Hepatocyte (in vitro differentiated cells): ENCODE results near the gene KCNJ16.

Experiments
- EZH2 ChIP-seq: fragments of 200-600 bp; sonication (generic); IDR thresholded peaks from 2 replicates; pipeline ENCODE4 v1.6.1; 2016; ENCODE audit warnings: antibody characterized with exemption, mild to moderate bottlenecking, borderline replicate concordance
- TF ChIP-seq, protein P1 (sequence below): fragments of 200-600 bp; sonication (generic); IDR thresholded peaks from 2 replicates; pipeline ENCODE4 v1.5.1; 2016; ENCODE audit warnings: antibody characterized with exemption, mild to moderate bottlenecking; ENCODE audit not compliant: poor library complexity

DNA sequence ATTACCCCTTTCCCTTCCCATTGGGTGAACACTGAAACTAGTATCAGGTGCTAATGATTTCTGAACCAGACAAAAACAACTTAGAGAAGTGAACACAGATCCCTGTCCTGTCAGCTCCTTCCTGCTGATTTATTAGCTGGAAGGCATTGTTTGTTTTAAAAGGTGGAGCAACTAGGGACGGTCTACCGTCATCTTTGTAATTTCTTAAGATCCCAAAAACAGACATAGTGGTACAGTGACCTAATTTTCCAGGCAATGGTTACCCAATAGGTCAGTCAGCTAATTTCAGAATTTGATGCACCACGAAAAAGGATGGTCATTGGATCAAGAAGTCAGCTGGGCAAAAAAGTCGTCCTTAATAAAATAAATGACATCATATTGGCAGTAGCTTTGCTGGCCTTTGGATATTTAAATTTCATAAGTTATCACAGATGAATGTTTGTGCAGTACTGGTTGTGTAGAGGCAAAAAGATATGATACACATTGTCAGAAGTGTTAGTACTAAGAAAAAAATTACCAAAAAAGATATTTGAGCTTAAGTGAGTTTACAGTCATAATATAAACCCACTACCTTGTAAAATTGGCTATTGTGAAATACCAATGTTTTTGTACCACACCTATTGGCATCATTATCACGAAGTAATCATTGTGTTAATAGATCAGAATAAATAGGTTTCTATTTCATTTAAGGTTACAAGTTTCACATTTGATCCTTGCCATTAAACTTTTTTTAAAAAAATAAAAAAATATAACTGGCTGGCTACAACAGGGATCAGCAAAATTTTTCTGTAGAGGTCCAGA lies 27.2 kb upstream of the KCNJ16 start:
- TF ChIP-seq, protein P1, sequence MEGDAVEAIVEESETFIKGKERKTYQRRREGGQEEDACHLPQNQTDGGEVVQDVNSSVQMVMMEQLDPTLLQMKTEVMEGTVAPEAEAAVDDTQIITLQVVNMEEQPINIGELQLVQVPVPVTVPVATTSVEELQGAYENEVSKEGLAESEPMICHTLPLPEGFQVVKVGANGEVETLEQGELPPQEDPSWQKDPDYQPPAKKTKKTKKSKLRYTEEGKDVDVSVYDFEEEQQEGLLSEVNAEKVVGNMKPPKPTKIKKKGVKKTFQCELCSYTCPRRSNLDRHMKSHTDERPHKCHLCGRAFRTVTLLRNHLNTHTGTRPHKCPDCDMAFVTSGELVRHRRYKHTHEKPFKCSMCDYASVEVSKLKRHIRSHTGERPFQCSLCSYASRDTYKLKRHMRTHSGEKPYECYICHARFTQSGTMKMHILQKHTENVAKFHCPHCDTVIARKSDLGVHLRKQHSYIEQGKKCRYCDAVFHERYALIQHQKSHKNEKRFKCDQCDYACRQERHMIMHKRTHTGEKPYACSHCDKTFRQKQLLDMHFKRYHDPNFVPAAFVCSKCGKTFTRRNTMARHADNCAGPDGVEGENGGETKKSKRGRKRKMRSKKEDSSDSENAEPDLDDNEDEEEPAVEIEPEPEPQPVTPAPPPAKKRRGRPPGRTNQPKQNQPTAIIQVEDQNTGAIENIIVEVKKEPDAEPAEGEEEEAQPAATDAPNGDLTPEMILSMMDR = no peak
- TF ChIP-seq EZH2 = no peak
